Measurements from ENCODE around the gene FCHSD2.

FCHSD2 gene

DNA sequence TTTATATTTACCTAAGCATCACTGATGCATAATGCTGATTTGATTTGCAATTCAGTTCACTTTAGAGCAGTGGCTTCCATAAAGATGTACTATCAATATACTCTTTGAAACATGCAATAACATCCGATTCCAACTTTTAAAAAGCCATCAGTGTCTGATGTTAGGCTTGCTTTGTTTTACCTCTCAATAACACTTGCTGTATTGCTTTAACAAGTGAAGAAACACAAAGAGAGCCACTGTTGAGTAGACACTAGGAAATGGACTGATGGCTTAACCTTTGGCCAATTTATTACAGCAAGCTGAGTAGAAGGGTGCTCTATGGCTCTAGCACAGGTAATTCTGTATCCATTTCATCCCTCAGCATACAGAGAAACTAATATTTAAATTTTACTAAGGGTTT is 122.1 kb downstream of the FCHSD2 start:
- H3K27ac ChIP-seq, result no peak overlapping the region

GRCh38 chr11:73019449-73019848 is 122.7 kb downstream of the FCHSD2 start:
- no peak for DNase-seq (ENCODE audit: low read depth, low spot score)
- no peak overlapping the region for H3K27ac ChIP-seq

More for the DNA sequence above, 122.1 kb downstream of the FCHSD2 start:
- DNase-seq (ENCODE audit: low read depth, low spot score), result no peak

DNA sequence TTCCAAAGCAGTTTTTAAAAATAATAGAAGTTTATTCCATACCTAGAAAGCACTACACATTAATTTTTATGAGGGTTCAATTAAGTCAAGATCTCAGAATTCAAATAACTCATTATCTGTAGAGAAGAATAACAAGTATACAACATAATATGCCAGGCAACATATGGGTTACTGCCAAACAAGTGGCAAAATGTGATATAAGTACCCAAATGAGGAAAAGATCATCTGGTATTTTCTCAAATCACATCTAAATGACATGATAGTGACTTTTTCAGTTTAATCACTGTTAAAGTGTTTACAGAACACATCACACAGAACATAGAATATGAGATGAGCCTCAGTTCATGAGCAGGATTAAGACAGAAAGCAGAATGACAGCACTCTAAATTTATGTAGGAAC is 123.3 kb downstream of the FCHSD2 start:
- DNase-seq (ENCODE audit: low read depth, low spot score), result no peak
- H3K27ac ChIP-seq, result no peak overlapping the region

GRCh38 chr11:73017024-73017751 is 124.9 kb downstream of the FCHSD2 start:
- no peak for DNase-seq (ENCODE audit: low read depth, low spot score)

DNA sequence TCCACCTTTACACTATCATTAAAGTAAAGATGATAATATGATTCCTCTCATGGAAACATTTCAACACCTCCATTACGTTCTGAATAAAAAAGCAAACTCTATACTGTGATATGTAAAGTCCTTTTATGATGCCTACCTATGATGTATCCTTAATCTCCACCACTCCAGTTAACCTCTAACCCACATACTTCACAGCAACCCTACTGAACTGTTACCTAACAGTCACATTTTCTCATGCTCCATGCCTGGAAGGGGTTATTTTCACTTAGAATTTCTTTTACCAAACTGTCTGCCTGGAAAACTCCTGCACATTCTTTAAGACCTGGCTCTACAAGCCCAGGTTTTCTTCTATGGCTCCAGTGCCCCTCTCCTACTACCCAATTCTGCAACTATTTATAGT is 129.1 kb downstream of the FCHSD2 start:
- no peak overlapping the region for H3K27ac ChIP-seq

More at GRCh38 chr11:73017024-73017751, 124.9 kb downstream of the FCHSD2 start:
- no peak overlapping the region for H3K27ac ChIP-seq

GRCh38 chr11:73012121-73012863 is 129.8 kb downstream of the FCHSD2 start:
- DNase-seq (ENCODE audit: low read depth, low spot score), result no peak
- no peak overlapping the region for H3K27ac ChIP-seq

More for the DNA sequence above, 129.1 kb downstream of the FCHSD2 start:
- no peak for DNase-seq (ENCODE audit: low read depth, low spot score)

- no peak overlapping the region for H3K27ac ChIP-seq
- no peak for DNase-seq (ENCODE audit: low read depth, low spot score)
Observed at GRCh38 chr11:73011126-73011817, 130.8 kb downstream of the FCHSD2 start.

- DNase-seq (ENCODE audit: low read depth, low spot score), result no peak
- H3K27ac ChIP-seq, result no peak overlapping the region
Observed at GRCh38 chr11:73009972-73010371, 132.1 kb downstream of the FCHSD2 start.

- H3K27ac ChIP-seq, result no peak overlapping the region
- no peak for DNase-seq (ENCODE audit: low read depth, low spot score)
Observed at GRCh38 chr11:73004088-73004487, 138.0 kb downstream of the FCHSD2 start.

DNA sequence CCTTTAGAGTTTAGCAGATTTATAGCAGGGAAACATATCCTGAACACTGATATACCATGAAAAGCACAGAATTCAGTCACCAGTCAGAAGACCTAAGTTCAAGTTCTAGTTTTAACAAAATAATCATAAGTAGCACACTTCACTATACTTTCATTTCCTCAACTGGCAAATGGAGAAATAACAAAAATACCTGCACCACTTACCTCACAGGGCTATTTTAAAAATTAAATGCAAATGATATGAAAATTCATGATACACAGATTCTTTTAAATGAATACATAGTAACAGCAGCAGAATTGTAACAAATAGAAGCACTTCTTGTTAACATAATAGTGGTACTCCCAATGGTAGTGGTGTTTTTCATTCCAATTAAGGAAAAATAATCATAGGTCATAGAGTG is 139.0 kb downstream of the FCHSD2 start:
- DNase-seq (ENCODE audit: low read depth, low spot score), result no peak
- no peak overlapping the region for H3K27ac ChIP-seq

DNA sequence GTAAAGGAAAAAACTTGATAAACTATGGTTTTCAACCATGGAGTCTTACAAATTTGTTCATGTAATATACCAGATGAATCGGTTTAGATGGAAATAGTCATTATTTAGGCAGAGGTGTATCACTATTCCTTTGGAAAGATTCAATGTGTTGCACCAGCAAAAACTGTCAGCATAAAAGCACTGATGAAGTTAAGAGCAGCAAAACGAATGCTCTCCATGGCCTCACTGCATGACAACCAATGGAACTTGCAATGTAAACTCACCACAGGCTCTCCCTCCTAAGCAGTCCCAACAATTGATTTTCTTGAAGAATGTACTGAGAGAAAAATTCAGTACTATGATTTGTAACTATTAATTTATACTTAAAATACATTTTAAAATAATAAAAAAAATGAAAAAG is 139.9 kb downstream of the FCHSD2 start:
- H3K27ac ChIP-seq, result no peak overlapping the region
- no peak for DNase-seq (ENCODE audit: low read depth, low spot score)

DNA sequence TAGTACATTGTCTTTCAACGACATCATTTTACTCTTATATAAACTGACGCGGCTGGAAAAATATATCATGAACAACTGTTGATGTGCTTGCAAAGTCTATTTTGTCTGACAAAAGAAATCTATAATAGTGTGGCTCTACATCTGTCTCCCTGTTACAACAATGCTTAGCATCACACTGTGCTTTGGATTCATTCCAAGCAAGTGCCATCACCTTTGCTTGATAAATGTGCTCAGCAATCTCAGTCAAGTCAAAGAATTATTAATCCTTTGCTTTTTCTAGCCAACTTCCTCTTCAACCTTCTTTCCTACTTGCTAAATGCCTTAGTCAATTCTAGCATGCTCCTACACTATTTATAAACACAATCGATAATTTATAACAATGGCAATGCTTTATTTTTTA is 140.5 kb downstream of the FCHSD2 start:
- no peak overlapping the region for H3K27ac ChIP-seq
- DNase-seq (ENCODE audit: low read depth, low spot score), result no peak

GRCh38 chr11:72998676-72999075 is 143.4 kb downstream of the FCHSD2 start:
- H3K27ac ChIP-seq, result no peak overlapping the region
- no peak for DNase-seq (ENCODE audit: low read depth, low spot score)

- DNase-seq (ENCODE audit: low read depth, low spot score), result no peak
- no peak overlapping the region for H3K27ac ChIP-seq
Observed at GRCh38 chr11:72996959-72997358, 145.2 kb downstream of the FCHSD2 start.

- no peak for DNase-seq (ENCODE audit: low read depth, low spot score)
- H3K27ac ChIP-seq, result no peak overlapping the region
Observed at GRCh38 chr11:72989727-72990126, 152.4 kb downstream of the FCHSD2 start.

DNA sequence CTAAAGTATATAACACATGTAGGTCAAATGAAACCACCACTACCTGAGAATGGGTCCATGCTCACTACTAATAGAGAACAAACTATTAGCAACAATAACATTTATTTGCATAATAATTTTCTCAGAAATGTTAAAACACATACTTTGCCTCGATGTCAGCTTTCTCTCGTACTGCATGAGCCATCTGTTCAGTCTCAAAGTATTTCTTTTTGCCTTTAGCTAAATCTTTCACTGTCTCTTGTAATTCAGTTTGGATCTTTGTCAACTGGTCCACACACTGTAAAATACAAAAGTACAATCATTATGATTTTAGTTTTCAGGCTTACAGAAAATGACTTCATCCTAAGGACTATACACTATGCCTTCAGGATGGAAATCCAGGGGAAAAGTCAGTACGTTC is 153.3 kb downstream of the FCHSD2 start:
- no peak for DNase-seq (ENCODE audit: low read depth, low spot score)
- H3K27ac ChIP-seq, result no peak overlapping the region

- no peak for DNase-seq (ENCODE audit: low read depth, low spot score)
- no peak overlapping the region for H3K27ac ChIP-seq
Observed at GRCh38 chr11:72985645-72986044, 156.5 kb downstream of the FCHSD2 start.

DNA sequence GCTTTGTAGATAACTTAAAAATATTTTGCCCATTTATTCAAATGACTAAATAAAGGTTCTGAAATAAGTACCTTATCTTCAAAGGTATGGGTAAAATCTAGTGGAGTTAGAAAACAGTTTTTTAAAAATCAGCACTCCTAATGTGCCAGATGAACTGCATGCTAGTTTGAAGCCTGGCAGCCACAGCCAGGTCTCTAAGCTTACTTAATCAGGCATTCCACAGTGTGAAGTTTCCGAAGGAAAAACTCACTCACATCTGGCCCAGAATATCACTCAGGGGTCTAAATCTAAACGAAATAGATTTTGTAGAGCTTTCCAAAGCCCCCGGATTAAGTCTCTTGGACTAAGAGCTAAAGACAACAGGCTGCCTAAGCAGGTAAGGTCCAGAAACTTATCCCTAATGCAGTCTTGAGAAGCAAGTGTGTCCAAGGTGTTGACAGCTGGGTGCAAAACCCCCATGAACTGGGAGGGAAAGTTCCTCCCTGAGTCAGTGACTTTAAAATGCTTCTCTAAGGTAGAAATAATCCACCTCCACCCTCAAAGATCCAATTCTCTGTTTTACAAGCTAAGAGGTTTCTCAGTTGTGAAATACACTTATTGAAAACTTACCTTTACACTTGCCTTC is 157.6 kb downstream of the FCHSD2 start:
- H3K27ac ChIP-seq, result no peak overlapping the region
- no peak for DNase-seq (ENCODE audit: low read depth, low spot score)

- no peak for DNase-seq (ENCODE audit: low read depth, low spot score)
- H3K27ac ChIP-seq, result no peak overlapping the region
Observed at GRCh38 chr11:72983560-72983959, 158.6 kb downstream of the FCHSD2 start.

DNA sequence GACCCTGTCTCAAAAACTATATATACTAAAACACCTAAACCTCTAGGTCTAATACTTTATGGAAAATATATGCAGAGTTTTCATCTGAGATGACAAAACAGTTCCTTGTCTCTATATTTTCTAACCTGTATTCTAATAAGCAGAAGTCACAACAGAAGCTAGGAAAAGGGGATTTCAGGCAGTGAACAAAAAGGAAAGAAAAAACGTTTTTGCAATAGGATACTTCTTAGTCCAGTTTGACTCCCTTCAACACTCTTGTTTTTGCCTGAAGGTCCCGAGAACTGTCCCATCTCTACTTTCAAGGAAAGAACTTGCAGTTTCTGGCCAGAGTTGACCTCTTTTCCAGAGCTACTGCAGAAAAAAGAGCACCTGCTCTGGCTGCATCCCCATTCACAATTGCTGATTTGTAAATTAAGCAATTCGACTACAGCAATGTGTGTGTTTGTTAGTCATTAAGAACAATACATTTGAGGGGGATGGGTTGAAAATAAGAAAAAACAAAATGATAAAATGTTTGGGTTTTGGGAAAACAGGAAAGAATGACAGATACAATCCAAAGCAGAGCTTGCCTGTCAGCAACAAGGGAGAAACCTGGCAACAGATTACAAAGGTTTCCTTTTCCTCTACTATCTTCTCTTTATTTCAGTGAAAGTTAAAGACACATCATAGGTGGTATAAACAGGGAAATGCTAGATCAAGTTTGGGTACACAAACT is 160.0 kb downstream of the FCHSD2 start:
- H3K27ac ChIP-seq, result no peak overlapping the region
- no peak for DNase-seq (ENCODE audit: low read depth, low spot score)

Measured in epithelial cell of prostate (primary cell).